CD4-positive, alpha-beta memory T cell (primary cell): Measurements from ENCODE around the gene SLC16A3. TPM values are rescaled to one million over a fixed set of nuclear protein-coding genes. Genes with fewer than 3 reads are reported as not detected.

Source experiments
- CTCF ChIA-PET: fragments of 350-600 bp; sonication (Branson Sonifier 250); formaldehyde crosslinking; loops from one replicate; lab custom pipeline; 2021; ENCODE audit warnings: inconsistent platforms; ENCODE audit not compliant: partially characterized antibody; lab: Charles Lee
- POLR2A ChIA-PET: fragments of 350-600 bp; sonication (Branson Sonifier 250); formaldehyde crosslinking; loops from one replicate; lab custom pipeline; 2021; ENCODE audit not compliant: partially characterized antibody; lab: Charles Lee
- DNase-seq, 5 donors: peaks; one replicate each; pipeline versions ENCODE4 v3.0.0 to v3.0.0-alpha.2; 2020 to 2022; ENCODE audit warnings: mixed read lengths in 1 of 5
- H3K27ac ChIP-seq: one replicate; pipeline ENCODE4 v1.7.0; 2013; ENCODE audit warnings: low read depth, low read length
- H3K27me3 ChIP-seq: 2 replicates; pipeline ENCODE4 v1.7.0; 2013; ENCODE audit warnings: mild to moderate bottlenecking, low read length, moderate library complexity; ENCODE audit not compliant: insufficient read depth
- H3K36me3 ChIP-seq: 2 replicates; pipeline ENCODE4 v1.7.0; 2013; ENCODE audit warnings: mild to moderate bottlenecking, low read length, moderate library complexity; ENCODE audit not compliant: insufficient read depth
- H3K4me1 ChIP-seq: 2 replicates; pipeline ENCODE4 v1.7.0; 2013; ENCODE audit warnings: mild to moderate bottlenecking, low read length, moderate library complexity; ENCODE audit not compliant: insufficient read depth
- H3K4me3 ChIP-seq, 2 donors: one replicate each; pipeline ENCODE4 v1.7.0; 2013; ENCODE audit warnings: low read length in 2 of 2, mild to moderate bottlenecking in 1 of 2
- H3K9me3 ChIP-seq, 2 donors: one replicate each; pipeline ENCODE4 v1.7.0; 2013; ENCODE audit warnings: low read length in 2 of 2, control low read depth in 1 of 2; ENCODE audit not compliant: control insufficient read depth in 1 of 2
- H3K27ac Mint-ChIP-seq, 7 donors: one replicate each; pipeline ENCODE4 v1.8.0; 2020 to 2021; ENCODE audit warnings: mixed read lengths in 7 of 7, mild to moderate bottlenecking in 6 of 7, inconsistent platforms in 3 of 7, moderate library complexity in 3 of 7
- H3K27me3 Mint-ChIP-seq, 2 donors: one replicate each; pipeline ENCODE4 v1.8.0; 2020 to 2021; ENCODE audit warnings: mixed read lengths in 2 of 2
- H3K36me3 Mint-ChIP-seq, 2 donors: one replicate each; pipeline ENCODE4 v1.8.0; 2020 to 2021; ENCODE audit warnings: mixed read lengths in 2 of 2, inconsistent platforms in 1 of 2, mild to moderate bottlenecking in 1 of 2
- H3K4me1 Mint-ChIP-seq, 4 donors: one replicate each; pipeline ENCODE4 v1.8.0; 2020 to 2021; ENCODE audit warnings: mixed read lengths in 4 of 4, mild to moderate bottlenecking in 1 of 4
- H3K4me3 Mint-ChIP-seq, 8 donors: one replicate each; pipeline ENCODE4 v1.8.0; 2020 to 2021; ENCODE audit warnings: mixed read lengths in 8 of 8, mild to moderate bottlenecking in 7 of 8, moderate library complexity in 6 of 8, inconsistent platforms in 3 of 8
- H3K9me3 Mint-ChIP-seq, 8 donors: one replicate each; pipeline ENCODE4 v1.8.0; 2020 to 2021; ENCODE audit warnings: mixed read lengths in 8 of 8, mild to moderate bottlenecking in 5 of 8, inconsistent platforms in 3 of 8, moderate library complexity in 1 of 8
- intact Hi-C: fragments of 100-400 bp; cut with micrococcal nuclease; formaldehyde crosslinking; loops from one replicate; pipeline ENCODE4 v1.15.1; 2023
- polyA plus RNA-seq, 2 donors: library from polyadenylated mRNA; unstranded; fragments of 300-500 nt; fragmentation: Illumina TruSeq; gene quantifications; one replicate each; pipeline ENCODE4 v1.2.3, GENCODE V29; 2021
- total RNA-seq, 2 experiments: library from RNA; stranded (reverse); gene quantifications; one replicate each; pipeline ENCODE4 v1.2.3, GENCODE V29; 2021

Gene SLC16A3
- total and polyA plus RNA-seq, 4 experiments from 2014 or later = 1.4 to 31.4 (median 17.9) TPM

GRCh38 chr17:82214012-82214628, 14.7 kb upstream of the SLC16A3 start:
- Mint-ChIP-seq H3K4me1 (peaks cover 11 to 40% (median 28%) of the 10 kb centered on the region in 4 donors), H3K36me3 (no peaks in the 10 kb centered on the region), H3K27me3 (no peaks in the 10 kb centered on the region), H3K27ac (peak overlapping the region; percentile 36 to 91 (median 81)), H3K4me3 (peak overlapping the region in 7 of 8 donors; percentile 26 to 74 (median 53)), H3K9me3 (no peaks in the 10 kb centered on the region)
- Histone ChIP-seq H3K27me3 (no peaks in the 10 kb centered on the region), H3K9me3 (no peaks in the 10 kb centered on the region), H3K27ac (no peak overlapping the region), H3K4me1 (peaks cover 49% of the 10 kb centered on the region), H3K4me3 (no peak overlapping the region), H3K36me3 (no peaks in the 10 kb centered on the region)
- ChIA-PET CTCF (interaction anchor here (1.9 to 3.0 kb wide), 2 partner anchors 8 to 22 kb away, joined by 8 to 10 read pairs; no protein-coding TSS in a partner anchor), POLR2A (interaction anchor here (1.2 to 4.4 kb wide), 8 partner anchors 9 to 184 kb away, joined by 3 to 22 read pairs (median 6); partner anchors contain the start of gene SLC16A3)
- intact Hi-C loops = no loop called here
- no peak for DNase-seq

- ChIA-PET CTCF (interaction anchor here (1.9 to 3.0 kb wide), 2 partner anchors 9 to 20 kb away, joined by 8 to 10 read pairs; no protein-coding TSS in a partner anchor), POLR2A (interaction anchor here (0.6 to 4.4 kb wide), 8 partner anchors 10 to 78 kb away, joined by 3 to 21 read pairs (median 4); partner anchors contain the start of gene SLC16A3)
- peaks cover 49% of the 10 kb centered on the region for H3K4me1 ChIP-seq
- no peak overlapping the region for H3K4me3 ChIP-seq
- no peaks in the 10 kb centered on the region for H3K36me3 Mint-ChIP-seq
- no peak overlapping the region for H3K27ac ChIP-seq
- no peak for DNase-seq
- no peaks in the 10 kb centered on the region for H3K9me3 Mint-ChIP-seq
- peak overlapping the region in 5 of 8 donors; percentile 36 to 83 (median 43) for H3K4me3 Mint-ChIP-seq
- intact Hi-C loops = no loop called here
- no peaks in the 10 kb centered on the region for H3K9me3 ChIP-seq
- H3K4me1 Mint-ChIP-seq = peaks cover 11 to 34% (median 28%) of the 10 kb centered on the region in 4 donors
- no peaks in the 10 kb centered on the region for H3K36me3 ChIP-seq
- no peaks in the 10 kb centered on the region for H3K27me3 ChIP-seq
- H3K27ac Mint-ChIP-seq = peak overlapping the region; percentile 10 to 91 (median 77)
- no peaks in the 10 kb centered on the region for H3K27me3 Mint-ChIP-seq
Observed at GRCh38 chr17:82215095-82215971, 13.5 kb upstream of the SLC16A3 start.

DNA sequence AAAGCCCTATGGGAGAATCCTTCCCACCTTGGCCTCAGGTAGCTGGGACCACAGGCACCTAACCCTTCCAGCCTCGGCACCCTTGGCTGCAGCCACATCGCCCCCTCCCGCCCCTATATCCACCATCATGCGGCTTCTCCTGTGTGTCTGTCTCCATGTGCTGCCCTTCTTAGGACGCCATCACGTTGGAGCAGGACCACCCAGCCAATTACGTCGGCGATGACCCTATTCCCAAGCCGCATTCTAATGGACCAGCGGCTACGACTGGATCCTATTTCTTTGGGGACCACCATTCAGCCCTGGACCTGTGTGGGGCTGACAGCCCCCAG, 12.9 kb upstream of the SLC16A3 start:
- peak overlapping the region; percentile 43 for H3K27ac ChIP-seq
- Mint-ChIP-seq H3K9me3 (no peaks in the 10 kb centered on the region), H3K27me3 (no peaks in the 10 kb centered on the region), H3K27ac (peak overlapping the region in 6 of 7 donors; percentile 65 to 91 (median 76)), H3K36me3 (no peaks in the 10 kb centered on the region), H3K4me3 (peak overlapping the region in 4 of 8 donors; percentile 26 to 83 (median 36)), H3K4me1 (peaks cover 11 to 34% (median 28%) of the 10 kb centered on the region in 4 donors)
- POLR2A ChIA-PET = interaction anchor here (0.6 to 1.7 kb wide), 7 partner anchors 10 to 78 kb away, joined by 3 to 7 read pairs (median 5); partner anchors contain the start of gene SLC16A3
- CTCF ChIA-PET = interaction anchor here (1.9 to 3.0 kb wide), 2 partner anchors 10 to 20 kb away, joined by 8 to 10 read pairs; no protein-coding TSS in a partner anchor
- H3K4me3 ChIP-seq = no peak overlapping the region
- intact Hi-C loops = no loop called here
- H3K36me3 ChIP-seq = no peaks in the 10 kb centered on the region
- H3K9me3 ChIP-seq = no peaks in the 10 kb centered on the region
- H3K27me3 ChIP-seq = no peaks in the 10 kb centered on the region
- H3K4me1 ChIP-seq = peaks cover 49% of the 10 kb centered on the region
- no peak for DNase-seq

- POLR2A ChIA-PET = interaction anchor here (0.6 to 1.7 kb wide), 7 partner anchors 11 to 77 kb away, joined by 3 to 7 read pairs (median 5); partner anchors contain the start of gene SLC16A3
Observed at GRCh38 chr17:82216301-82217119, 12.3 kb upstream of the SLC16A3 start.

DNA sequence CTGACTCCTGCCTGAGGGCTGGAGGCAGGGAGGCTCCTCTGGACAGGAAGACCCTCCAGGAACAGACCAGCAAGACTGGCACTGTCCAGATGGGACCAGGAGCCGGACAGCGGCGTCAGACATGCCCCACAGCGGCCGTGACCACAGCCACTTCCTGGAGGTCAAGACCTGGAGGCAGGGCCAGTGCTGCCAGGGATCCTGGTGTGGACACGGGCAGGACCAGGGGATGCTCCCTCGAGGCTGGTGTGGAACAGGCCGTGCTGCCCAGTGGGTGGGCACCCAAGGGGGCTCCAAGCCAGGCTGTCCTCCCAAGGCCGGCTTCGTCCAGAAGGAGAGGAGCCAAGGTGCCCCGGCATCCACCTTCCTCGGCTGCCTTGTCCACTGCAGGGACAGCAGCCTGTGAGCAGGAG, 11.7 kb upstream of the SLC16A3 start:
- CTCF ChIA-PET = no interaction called here
- Histone ChIP-seq H3K27ac (peak overlapping the region; percentile 43), H3K4me3 (no peak overlapping the region), H3K4me1 (peaks cover 38% of the 10 kb centered on the region), H3K27me3 (no peaks in the 10 kb centered on the region), H3K9me3 (no peaks in the 10 kb centered on the region), H3K36me3 (no peaks in the 10 kb centered on the region)
- H3K27ac Mint-ChIP-seq = peak overlapping the region in 3 of 7 donors; percentile 48 to 91 (median 68)
- no peaks in the 10 kb centered on the region for H3K36me3 Mint-ChIP-seq
- no peak for DNase-seq
- POLR2A ChIA-PET = interaction anchor here (1.0 to 1.6 kb wide), 3 partner anchors 11 to 21 kb away, joined by 3 to 7 read pairs (median 6); no protein-coding TSS in a partner anchor
- peaks cover 13 to 33% (median 24%) of the 10 kb centered on the region in 4 donors for H3K4me1 Mint-ChIP-seq
- no peaks in the 10 kb centered on the region for H3K27me3 Mint-ChIP-seq
- H3K9me3 Mint-ChIP-seq = no peaks in the 10 kb centered on the region
- H3K4me3 Mint-ChIP-seq = peak overlapping the region in 1 of 8 donors; percentile 83
- intact Hi-C loops = no loop called here

More at GRCh38 chr17:82216301-82217119, 12.3 kb upstream of the SLC16A3 start:
- H3K36me3 ChIP-seq = no peaks in the 10 kb centered on the region
- peaks cover 44% of the 10 kb centered on the region for H3K4me1 ChIP-seq
- no peaks in the 10 kb centered on the region for H3K27me3 ChIP-seq
- peak; percentile 44 to 84 (median 57) for DNase-seq
- Mint-ChIP-seq H3K27me3 (no peaks in the 10 kb centered on the region), H3K27ac (peak overlapping the region; percentile 65 to 91 (median 78)), H3K4me3 (peak overlapping the region in 6 of 8 donors; percentile 15 to 83 (median 31)), H3K36me3 (no peaks in the 10 kb centered on the region), H3K9me3 (no peaks in the 10 kb centered on the region), H3K4me1 (peaks cover 13 to 33% (median 29%) of the 10 kb centered on the region in 4 donors)
- H3K9me3 ChIP-seq = no peaks in the 10 kb centered on the region
- H3K4me3 ChIP-seq = no peak overlapping the region
- intact Hi-C loops = no loop called here
- CTCF ChIA-PET = no interaction called here
- H3K27ac ChIP-seq = peak overlapping the region; percentile 43

GRCh38 chr17:82217530-82218204, 11.2 kb upstream of the SLC16A3 start:
- Mint-ChIP-seq H3K4me1 (peaks cover 13 to 33% (median 24%) of the 10 kb centered on the region in 4 donors), H3K36me3 (no peaks in the 10 kb centered on the region), H3K4me3 (no peak overlapping the region), H3K27ac (peak overlapping the region in 1 of 7 donors; percentile 18), H3K9me3 (no peaks in the 10 kb centered on the region), H3K27me3 (no peaks in the 10 kb centered on the region)
- CTCF ChIA-PET = interaction anchor here (1.4 kb wide), 1 partner anchor 17 kb away, joined by 3 read pairs; no protein-coding TSS in a partner anchor
- no peak for DNase-seq
- H3K4me1 ChIP-seq = peaks cover 37% of the 10 kb centered on the region
- POLR2A ChIA-PET = no interaction called here
- no peak overlapping the region for H3K4me3 ChIP-seq
- H3K27me3 ChIP-seq = no peaks in the 10 kb centered on the region
- H3K27ac ChIP-seq = no peak overlapping the region
- intact Hi-C loops = no loop called here
- H3K9me3 ChIP-seq = no peaks in the 10 kb centered on the region
- no peaks in the 10 kb centered on the region for H3K36me3 ChIP-seq
